ENCODE measurements around the gene OTUD5.
A peak's percentile ranks its signal among the peaks of the same experiment; 100 is the strongest.

Gene OTUD5

DNA sequence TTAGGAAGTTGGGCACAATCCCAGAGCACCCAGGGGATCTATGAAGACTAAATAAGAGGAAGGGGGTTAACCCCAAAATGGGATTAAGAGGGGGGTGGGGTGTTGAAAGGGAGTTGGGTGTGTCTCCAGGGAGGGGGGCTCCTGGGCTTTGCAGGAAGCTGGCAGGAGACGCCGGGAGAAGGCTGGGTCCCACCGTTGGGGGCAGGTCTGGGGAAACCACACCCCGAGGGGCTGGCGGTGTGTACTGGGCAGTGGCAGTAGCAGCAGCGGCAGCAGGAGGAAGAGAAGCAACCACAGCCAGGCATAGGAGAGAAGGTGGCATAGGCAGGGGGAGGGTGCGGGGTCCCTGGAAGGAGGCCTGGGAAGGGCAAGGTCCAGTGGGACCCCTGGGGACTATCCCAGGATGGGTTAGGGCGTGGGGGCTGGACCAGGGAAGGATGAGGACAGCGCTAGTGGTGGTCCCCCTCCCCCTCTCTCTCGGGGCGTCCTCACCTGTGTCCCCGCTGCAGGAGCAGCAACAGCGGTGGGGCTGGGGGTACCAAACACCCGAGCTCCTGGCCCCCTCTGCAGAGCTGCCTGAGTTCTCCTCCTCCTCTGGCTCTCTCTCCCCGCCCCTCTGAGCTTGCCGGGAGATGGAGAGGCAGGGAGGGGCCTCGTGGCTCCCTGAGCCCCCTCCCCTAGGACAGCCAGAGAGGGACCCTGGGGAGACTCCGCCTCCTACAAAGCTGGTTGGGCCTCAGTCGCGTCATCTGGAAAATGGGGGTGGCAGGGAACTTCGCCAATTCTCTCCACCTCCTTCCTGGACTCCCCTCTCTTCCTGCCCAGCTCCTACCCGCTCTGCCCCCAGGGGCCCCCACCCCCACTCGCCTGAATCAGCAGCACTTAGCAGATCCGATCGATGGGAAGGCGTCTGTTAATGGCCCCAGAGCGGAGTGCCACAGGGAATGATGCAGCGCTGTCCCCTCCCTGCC, 14.1 kb upstream of the OTUD5 start, which contains the start of gene KCND1:
TSS of gene KCND1 (minus strand) at position 596 of the 971 bp plus-strand sequence. CDS start 1,573 bp downstream, outside the sequence.
- peak; percentile 31 for DNase-seq (ENCODE audit: low spot score)

DNA sequence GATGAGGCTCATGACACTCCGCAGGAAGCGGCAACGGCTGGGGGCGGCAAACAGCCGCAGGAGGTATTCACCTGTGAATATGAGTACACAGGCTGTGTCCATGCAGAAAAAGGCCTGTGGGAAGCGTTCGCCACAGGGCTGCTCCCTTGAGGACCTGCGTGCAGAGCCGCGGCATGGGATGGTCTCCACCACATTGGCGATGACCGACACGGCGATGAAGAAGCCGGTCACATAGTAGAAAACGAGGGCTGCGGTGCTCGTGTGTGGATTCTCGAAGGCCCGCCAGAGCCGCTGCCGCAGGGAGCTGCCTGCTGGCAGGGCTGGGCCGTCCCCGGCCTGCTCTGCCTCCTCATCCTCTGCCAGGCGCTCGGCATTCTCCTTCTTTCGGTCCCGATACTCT, 12.1 kb upstream of the OTUD5 start:
- no peak for DNase-seq (ENCODE audit: low spot score)

DNA sequence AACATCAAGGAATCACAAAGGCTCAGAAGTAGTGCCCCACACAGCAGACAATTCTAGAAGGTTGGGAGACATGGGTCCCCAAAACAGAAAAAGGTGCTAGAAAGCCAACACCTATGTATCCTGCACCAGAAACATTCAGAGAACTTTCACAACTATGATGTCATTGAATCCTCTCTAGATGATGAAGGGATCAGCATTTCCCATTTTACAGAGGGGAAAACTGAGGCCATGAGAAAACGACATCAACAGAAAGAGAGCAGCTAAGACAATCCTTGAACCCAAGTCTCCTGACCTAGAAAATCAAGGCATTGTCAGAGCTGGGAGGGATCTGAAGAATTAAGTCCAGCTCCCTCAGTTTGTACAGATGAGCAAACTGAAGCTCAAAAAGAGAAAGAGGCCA, 11.0 kb upstream of the OTUD5 start:
- DNase-seq (ENCODE audit: low spot score): no peak

DNA sequence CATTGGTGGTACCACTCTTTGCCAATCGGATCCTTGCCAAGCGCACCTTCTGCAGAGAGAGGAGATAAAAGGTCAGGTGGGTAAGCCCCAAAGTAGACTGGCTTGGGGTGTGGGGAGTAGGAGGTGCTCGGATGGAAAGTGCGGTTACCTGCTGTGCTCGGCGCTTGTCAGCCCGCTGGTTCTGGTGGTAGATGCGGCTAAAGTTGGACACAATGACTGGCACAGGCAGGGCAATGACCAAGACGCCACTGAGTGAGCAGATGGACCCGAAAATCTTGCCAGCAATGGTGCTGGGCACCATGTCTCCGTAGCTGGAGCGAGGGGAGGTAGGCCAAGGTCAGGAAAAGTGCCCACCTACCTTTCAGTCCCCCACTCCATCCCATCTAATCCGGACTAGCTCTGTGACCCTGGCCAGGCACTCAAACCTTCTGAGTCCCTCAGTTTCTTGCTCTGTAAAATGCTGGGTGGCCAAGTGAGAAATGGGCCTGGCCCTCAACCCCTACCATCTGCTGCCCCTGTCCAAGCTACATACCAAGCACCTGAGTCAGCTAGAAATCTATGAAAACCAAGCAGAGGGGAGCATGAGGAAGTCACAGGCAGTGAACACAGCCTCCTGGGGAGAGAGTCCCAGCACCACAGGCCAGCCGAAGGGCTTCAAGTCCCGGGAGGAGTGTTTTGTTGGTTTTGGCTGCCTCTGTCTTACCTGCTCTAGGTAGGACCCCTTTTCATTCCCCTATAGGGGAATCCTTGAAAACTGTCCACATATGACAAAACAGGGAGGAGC, 9.6 kb upstream of the OTUD5 start:
- DNase-seq (ENCODE audit: low spot score): no peak

DNA sequence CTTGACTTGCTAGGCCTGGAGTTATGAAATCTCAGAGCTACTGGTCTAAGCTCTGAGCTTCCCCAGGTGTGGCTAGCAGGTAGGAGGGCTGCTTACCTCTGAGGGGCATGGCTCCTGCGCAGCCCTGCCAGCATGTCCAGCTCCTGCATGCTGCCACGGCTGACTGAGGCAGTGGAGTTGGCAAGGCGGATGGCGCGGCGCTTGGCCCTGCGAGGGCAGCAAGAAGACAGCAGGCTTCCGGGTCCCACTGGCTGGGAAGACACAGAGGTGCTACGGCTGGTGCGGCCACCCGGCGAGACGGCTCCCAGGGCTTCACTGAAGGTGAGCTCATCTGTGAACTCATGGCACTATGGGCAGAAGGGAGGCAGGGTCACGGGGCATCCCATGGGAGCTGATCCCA, 8.6 kb upstream of the OTUD5 start:
- no peak for DNase-seq (ENCODE audit: low spot score)

DNA sequence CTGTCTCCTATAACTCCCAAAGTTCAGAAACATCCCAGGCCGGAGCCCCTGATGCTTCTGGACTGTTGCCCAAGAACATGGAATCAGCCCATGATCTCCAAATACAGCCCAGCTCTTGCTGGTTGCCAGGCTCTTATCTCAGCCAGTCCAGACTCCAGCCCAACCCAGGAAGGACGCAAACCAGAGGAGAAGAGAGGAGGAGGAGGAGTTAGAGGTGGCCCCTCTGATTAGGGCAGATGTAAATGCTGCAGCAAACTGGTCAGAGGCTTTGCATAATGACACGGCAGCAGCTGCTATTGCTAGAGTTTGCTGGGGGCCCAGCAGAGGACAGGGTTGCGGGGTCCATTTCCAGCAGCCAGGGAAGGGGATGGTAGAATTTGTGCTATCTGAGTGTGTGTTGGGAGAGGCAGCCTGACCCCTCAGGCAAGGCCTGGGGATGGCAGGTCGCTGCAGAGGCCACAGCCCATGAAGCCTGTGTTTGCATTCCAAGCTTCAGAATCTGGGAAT, 4.2 kb upstream of the OTUD5 start:
- no peak for DNase-seq (ENCODE audit: low spot score)

DNA sequence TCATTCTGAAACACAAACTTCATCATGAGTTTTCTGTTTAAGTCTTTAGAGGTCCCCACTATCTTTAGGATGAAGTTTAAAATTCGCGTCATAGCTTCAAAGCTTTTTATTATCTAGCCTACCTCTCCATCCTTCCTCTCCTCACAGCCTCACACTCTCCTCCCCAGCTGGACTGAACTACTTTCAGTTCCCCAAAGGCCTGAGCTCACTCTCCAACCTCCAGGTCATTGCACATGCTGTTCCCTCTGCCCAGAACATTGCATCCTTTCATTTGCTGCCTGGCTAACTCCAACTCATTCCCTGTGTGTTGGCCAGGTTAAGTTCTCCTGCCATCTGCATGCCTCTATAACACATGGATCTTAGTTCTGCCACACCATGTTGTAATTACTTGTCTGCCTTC, 2.9 kb upstream of the OTUD5 start:
- DNase-seq (ENCODE audit: low spot score): peak; percentile 17

DNA sequence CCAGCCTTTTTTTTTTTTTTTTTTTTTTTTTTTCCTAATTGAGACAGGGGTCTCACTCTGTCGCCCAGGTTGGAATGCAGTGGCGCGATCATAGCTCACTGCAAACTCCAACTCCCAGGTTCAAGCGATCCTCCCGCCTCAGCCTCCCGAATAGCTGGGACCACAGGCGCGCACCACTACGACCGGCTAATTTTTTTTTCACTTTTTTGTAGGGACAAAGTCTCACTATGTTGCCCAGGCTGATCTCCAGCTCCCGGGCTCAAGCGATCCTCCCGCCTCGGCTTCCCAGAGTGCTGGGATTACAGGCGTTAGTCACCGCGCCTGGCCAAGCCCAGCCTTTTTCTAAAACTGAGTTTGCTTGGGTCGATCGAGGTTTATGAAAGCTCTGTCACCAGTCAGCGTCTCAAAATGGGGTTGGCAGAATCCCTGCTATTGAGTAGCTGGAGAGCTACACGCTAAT, 1.3 kb upstream of the OTUD5 start:
- peak; percentile 18 for DNase-seq (ENCODE audit: low spot score)

DNA sequence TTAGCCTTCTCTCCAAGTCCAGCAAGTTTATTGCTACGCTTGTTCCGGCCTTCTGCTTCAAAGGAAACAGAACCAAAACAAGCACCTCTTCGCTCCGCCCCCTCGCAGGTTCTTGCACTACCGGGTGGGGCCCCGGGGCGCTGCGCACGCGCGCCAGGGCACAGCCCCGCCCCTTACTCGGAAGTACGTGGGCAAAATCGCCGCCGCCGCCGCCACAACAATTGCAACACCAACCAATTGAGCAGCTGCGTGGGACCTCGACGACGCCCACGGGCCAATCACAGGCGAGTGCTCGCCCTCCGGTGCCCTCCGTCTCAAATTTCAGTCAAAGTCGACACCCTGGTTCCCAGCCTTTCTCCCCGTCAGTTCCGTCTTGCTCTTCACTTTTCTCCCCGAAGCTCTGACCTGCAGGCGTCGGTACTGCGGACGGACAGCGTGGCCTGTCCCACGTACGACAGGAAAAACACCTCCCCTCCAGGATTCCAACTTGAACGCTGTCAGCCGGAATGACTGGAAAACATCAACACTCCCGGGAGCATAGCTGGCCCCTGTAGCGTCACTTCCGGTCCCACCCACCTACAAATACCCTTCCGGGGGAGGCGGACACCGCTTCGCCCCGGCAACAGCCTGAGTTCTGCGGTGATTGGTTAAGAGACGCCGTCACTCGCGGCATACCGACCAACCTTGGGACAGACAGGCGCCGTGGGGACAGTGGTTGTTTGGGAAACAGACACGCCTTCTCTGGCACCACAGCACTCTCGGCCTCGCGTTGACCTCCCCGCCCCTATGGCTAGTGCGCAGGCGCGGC, 624 bp upstream of the OTUD5 start:
- peak; percentile 98 for DNase-seq (ENCODE audit: low spot score)

DNA sequence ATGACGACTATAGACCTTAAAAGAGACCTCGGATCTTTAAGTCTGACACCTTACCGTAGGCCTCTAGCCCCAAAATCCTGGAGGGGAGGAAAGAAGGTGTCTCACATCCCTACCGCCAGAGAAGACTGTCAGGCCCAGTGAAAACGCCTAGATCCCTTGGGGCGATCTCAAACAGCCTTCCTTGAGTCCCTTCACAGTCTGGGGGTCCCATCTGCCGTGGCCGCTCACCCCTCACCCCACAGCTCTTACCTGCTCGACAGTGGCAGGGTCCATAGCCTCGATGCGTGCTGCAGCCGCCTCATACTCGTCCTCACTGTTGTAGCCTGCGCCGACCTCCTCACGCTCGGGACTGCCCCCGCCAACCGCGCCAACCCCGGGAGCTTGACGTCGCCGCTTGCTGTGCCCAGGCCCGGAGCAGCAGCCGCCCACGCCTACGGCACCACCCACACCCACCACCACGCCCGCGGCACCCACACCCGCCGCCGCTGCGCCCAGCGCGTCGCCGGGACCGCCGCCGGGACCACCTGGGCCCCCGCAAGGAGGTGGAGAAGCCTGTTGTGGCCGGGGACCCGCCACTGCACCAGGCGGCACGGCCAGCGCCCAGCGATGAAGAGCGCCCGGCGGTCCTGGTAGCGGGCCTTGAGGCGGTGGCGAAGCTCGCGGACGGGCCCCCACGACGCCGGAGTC, 536 bp downstream of the OTUD5 start:
- no peak for DNase-seq (ENCODE audit: low spot score)

DNA sequence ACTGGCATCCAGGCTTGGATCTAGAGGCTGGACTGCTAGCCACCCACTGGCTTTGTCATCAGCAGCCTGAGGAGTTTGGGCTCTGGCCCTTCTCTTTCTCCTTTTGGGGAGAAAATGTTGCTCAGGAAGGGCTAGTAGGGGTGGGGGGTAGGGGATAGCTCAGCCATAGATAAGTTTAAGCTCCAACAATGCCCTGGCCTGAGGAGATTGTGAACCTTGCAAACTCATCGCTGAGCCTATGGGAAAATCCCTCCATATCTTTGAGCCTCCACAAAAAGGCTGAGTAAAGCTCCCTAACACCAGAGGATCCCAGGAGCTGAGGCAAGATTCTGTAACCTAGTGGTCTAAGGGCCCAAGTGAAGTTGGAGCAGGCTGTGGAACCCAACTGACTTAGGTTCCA, 8.8 kb downstream of the OTUD5 start:
- no peak for DNase-seq (ENCODE audit: low spot score)

DNA sequence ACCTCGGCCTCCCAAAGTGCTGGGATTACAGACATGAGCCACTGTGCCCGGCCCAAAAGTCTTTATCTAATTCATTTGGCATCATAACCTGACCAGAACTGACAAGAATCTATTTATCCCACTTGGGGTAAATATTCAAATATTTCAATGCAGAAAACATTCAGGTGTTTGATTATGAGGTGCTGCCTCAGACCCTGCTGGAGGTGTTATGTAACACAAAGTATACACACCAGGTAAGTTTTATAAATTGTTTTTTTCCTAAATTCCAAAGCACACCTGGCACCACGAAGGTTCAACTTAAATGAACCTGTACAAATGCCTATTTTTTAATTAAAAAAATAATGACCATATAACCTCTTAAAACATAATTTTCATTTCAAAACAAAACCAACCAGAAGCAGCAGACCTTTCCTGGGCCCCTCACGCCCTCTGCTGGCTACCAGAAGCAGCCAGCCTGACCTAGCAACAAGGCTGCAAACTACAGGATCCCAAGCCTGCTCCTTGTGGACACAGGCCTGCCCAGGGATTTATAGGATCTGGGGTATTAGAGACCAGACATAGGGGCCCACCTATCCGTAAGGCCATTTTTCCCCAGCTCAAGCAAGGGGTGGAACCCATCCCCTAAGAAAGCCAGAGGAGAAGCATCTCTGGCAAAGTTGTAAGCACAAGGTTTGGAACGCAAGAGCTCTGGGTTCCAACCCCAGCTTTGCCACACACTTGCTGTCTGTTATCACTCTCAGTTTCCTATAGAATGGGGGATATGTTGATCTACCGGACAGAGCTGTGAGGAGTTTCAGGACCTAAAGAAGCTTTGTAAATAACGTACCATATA, 11.7 kb downstream of the OTUD5 start:
- DNase-seq (ENCODE audit: low spot score): peak; percentile 36

DNA sequence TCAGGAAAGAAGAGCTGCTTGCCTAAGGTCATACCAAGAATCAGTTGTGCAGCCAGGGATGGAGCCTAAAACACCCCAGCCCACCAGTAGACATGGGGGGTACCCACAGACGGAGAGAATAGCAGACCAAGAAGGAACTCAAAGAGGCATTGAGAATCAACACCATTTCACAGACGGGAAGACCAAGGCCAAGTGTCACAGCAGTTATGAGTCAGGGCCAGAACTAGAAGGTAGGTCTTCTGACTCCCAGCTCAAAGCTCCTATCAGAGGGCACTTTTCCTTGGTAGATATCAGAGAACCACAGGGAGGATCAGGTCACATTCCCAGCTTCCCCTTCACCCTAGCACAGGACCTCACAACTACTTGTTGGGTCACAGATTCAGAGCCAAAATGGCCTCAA, 14.5 kb downstream of the OTUD5 start:
- DNase-seq (ENCODE audit: low spot score): no peak

DNA sequence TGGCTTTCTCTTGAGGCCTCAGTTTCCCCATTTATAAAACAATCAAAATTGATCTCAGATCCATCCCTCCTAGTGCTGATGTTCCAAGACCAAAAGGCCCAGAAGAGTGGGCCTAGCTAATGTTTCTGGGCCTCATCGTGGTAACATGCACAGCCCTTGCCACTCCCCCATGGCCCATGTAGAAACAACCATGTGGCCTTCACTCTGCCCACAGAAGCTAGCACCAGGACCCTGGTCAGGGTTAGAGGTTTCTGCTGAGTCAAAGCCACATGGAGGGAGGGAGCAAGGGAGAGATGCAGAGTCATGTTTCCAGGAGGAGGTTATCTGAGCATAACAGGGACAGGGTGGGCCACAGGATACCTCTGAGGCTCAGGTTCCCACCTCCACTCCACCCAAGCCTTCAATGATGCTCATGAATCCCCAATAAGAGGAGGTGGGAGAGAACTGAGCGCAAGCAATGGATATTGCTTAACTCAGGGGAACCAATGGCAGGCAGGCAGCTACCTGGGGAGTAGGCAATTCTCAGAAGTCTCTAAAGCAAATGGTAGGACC, 16.9 kb downstream of the OTUD5 start:
- DNase-seq (ENCODE audit: low spot score): no peak

DNA sequence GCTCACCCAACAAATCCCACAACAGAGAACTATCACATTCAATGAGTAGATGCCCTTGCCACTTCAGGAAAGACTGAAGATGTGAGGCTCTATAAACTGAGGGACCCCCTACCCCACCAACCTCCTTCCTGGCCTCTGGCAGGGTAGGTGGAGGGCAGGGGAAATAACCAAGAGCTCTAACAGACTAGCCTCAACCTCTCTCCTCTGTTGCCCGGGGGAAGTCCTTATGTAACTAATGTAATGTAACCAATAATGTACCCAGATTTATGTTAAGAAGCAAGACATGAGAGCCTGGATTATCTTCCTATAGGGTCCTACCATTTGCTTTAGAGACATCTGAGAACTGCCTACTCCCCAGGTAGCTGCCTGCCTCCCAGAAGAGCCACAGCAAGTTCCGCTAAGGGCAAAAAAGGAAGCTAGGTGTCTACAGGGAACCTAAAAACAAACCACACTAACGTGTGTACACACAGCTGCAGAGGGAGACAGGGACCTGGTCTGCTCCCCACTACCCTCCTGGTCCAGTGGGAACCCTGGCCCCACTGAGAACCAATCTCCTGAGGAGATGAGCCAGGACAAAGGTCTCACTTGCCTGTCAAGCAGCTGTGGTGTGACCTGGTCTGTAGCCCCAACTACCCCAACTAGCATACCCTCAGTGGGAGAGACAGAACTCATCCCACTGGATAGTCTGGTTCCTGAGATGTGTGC, 17.7 kb downstream of the OTUD5 start:
- no peak for DNase-seq (ENCODE audit: low spot score)

DNA sequence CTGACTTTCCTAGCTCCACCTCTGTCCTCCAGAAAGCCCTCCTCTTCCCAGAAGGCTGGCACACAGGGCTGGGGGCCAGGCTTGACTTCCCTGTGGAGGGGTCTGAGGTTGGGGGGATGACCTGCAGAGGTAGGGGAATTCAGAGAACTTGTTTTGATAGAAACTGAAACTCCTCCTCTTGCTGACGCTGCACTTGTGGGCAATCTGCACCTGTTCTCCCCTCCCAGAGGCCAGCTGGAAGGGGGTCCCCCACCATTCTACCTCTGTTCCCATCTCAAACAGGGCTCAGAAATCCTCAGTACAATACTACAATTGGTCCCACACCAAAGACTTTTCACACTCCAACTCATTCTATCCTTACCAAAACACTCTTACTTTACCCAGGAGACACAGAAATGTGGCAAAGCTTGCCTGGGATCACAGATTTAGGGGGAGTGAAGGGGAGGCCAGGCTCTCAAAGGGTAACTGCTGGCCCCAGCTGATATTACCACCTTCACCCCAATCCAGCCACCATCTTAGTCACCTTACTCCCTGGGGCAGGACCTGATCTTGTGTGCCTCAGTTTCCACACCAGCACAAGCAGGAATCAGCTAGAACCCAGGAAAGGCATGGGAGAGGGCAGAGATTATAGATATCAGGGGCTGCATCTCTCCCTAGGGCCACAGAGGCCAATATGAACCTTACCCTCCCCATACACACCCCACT, 18.5 kb downstream of the OTUD5 start:
- DNase-seq (ENCODE audit: low spot score): no peak

DNA sequence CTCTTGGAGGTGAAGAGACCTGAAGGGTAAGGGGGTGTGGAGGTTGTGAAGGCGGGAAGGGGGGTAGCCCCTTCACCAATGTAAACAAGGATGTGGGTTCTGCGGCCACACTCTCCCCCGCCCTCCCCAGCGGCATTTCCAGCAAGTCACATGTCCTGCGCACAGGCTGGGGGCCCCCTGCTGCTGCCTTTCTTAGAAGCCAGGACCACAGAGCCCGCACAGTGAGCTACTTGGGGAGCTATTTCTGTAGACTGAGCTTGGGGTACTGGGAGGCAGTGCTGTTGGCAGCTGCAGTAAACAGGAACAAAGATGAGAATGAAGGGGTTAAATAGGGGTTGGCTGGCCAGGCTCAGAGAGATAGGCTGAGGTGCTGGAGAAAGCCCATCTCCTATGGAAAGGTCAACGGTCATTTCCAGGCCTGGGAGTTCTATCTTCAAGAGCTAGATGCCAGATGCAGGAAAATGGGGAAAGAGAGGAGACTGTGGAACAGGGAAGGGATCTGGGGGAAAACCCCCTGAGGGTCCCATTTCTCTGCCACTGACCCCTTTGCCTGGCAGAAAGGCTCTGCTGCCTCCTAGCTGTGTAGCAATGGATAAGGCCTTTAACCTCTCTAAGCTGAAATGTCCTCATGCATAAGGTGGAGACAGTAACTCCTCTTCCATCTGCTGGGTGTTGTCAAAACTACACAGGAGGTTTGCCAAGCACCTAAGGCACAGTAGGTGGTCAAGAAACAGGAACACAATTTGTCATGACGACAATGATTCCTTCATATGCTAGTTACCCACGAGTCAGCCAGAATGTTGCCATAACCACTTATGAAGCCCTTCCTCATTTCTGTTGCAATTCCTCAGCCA, 20.1 kb downstream of the OTUD5 start:
- DNase-seq (ENCODE audit: low spot score): peak; percentile 22

Data from Ammon's horn (tissue), 1 donor.